GM08714 (cell line): ENCODE measurements around the gene ZACN.

ENCODE experiments used
- H3K4me3 ChIP-seq: fragments of 200-500 bp; sonication (Bioruptor generic); 2 replicates; pipeline ENCODE4 v1.5.1; 2014; ENCODE audit warnings: mild to moderate bottlenecking, low read length, inconsistent platforms
- ZNF274 ChIP-seq: IDR thresholded peaks from 2 replicates; pipeline ENCODE4 v1.6.1; 2012; ENCODE audit warnings: mild to moderate bottlenecking, low read depth, low read length

Gene ZACN

DNA sequence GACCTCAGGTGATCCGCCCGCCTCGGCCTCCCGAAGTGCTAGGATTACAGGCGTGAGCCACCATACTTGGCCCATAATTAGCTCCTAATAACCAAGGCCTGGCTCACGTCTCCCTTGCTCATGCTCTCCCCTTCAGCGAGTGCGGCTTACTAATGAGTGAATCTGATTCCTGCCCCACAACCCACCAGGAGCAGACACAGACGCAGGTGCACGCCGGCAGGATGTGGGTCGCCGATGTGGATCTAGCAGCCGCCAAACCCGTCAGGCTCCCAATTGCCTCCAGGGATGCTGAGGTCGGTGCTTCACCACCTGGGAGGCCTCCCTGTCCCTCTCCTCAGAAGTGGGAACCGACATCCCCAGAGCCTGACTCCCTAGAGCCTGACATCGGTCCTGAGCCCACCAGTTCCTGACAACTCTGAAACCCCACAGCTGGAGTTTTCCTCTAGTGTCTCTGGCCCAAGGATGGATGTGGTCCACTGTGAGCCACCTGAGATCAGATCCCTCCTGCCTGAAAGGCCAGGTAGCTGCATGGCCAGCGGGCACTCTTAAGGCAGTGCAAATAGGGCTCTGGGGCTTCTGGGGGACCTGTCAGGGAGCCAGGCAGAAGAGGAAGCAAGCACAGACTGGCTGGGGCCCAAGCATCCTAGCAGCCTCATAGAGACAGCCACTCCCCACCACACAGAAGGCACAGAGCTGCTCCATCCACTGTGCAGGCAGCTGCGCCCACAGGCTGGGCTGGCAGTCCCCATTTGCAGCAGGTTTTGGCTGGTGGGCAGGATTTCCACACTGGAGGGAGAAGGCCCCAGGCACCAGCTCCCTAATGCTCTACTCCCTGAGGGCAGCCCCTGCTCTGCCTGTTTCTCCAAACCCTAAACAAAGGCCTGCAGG lies 13.8 kb downstream of the ZACN start:
- TF ChIP-seq ZNF274, result no peak
- H3K4me3 ChIP-seq, result no peak overlapping the region

DNA sequence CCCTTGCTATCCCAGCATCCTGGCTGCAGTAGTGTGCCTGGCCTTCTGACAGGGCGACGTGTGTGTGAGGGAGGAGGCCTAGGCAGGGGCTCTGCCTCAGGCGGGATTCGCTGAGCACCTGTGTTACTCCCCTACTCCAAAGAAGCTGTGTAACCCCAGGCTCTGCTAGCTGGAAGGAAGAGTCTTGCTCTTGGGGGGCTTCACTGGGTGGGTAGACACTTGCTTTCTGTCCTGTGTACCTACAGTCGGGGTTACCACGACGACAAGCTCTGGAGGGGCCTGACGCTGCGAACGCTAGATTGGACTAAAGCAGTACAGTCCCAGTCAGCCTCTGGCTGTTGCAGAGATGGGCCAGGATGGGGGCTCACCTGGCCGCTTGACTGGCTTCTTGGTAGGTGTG lies 15.1 kb downstream of the ZACN start:
- H3K4me3 ChIP-seq, result no peak overlapping the region
- TF ChIP-seq ZNF274, result no peak

DNA sequence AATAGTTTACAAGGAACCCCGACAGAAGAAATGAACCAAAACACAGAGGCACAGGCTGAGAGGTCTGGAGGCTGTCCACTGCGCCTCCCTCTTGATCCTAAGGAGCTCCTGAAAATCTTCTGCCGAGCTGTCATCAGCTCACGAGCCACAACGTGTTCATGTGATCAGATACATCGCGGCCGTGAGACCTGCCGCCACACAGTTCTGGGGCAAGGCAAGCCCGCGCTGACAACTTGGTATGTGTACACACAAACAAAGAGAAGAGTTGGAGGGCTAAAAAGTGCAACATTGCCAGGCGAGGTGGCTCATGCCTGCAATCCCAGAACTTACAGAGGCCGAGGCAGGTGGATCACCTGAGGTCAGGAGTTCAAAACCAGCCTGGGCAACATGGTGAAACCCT lies 17.0 kb downstream of the ZACN start:
- no peak for TF ChIP-seq ZNF274
- no peak overlapping the region for H3K4me3 ChIP-seq

DNA sequence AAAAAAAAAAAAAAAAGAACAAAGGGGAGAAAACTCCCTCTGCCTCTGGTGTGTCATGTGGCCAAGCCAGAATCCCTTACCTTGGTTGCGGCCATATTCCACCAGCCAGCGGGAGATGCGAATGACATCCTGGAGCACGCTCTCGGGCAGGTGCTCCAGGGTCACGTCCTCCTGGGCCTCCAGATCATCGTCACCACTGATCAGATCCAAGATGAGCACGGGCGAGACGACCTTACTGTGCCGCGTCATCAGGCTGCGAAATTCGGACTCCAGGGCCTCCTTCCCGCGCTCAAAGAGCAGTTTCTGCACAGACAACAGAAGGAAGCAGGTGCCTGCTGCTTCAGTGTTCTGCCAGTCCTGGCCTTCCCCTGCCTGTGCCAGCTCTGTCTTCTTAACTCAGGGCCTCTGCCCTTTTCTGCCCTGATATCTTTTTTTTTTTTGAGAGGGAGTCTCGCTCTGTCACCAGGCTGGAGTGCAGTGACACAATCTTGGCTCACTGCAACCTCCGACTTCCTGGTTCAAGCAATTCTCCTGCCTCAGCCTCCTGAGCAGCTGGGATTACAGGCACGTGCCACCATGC lies 18.8 kb downstream of the ZACN start:
- no peak for TF ChIP-seq ZNF274

DNA sequence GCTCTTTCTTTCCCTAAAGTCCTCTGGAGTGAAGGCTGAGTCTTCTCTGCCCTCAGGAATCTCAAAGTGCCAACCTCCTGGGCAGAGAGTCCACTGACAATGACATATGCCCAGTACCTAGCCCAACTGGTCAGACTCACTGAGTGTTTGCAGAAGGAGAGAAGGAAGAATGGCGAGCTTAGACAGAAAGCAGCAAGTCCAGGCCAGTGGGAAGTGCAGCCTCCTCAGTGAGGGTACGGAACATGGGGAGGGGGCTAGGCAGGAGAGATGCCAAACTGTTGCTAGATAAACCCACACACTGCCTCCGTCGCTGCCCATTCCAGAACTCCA lies 23.9 kb downstream of the ZACN start:
- H3K4me3 ChIP-seq, result peak overlapping the region; percentile 79
- no peak for TF ChIP-seq ZNF274

More for the DNA sequence above, 18.8 kb downstream of the ZACN start:
- no peak overlapping the region for H3K4me3 ChIP-seq

DNA sequence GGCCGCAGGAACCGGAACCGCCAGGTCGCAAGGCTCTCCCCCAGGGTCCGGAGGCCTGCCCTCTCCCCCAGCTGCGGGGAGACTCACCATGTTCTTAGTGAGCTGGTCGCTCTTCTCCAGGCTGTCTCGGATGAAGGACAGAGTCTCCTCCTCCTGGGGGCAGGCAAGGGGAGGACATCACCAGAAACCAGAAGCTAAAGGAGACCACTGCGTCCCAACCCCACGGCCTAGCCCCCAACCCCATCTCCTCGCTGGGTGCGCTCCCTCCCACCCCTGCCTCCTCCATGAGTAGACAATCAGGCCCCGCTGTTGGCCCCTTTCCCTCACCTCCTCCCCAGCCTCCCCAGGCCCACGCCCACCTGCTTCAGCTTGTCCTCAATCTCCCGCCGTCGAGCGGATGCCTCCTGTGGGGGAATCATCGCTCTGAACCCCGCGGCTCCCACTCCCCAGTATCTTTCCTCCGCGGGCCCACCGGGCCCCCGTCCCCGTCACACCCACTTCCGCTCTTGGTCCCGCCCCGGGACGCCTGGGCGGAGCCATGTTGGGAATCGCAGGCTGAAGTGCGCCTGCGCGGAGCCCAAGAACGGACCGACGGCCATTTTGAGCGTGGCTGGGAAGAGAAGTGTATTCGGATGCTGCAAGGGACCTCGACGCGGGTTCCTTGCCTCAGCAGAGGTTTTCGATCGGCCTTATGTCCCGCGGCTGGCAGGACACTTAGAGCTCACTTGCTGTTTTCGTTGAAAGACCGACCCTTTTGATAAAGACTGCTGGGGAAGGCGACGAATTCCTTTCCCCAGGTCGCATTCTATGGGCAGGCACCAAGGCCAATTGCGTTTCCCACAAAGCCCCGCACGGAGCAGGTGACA lies 24.5 kb downstream of the ZACN start, which contains the start of gene EXOC7:
Gene EXOC7 (minus strand): TSS at position 514 of the 866 bp plus-strand sequence. CDS start 95 bp downstream, at position 419.
- peak within 1 kb of the TSS; percentile 79 for H3K4me3 ChIP-seq
- TF ChIP-seq ZNF274, result no peak

DNA sequence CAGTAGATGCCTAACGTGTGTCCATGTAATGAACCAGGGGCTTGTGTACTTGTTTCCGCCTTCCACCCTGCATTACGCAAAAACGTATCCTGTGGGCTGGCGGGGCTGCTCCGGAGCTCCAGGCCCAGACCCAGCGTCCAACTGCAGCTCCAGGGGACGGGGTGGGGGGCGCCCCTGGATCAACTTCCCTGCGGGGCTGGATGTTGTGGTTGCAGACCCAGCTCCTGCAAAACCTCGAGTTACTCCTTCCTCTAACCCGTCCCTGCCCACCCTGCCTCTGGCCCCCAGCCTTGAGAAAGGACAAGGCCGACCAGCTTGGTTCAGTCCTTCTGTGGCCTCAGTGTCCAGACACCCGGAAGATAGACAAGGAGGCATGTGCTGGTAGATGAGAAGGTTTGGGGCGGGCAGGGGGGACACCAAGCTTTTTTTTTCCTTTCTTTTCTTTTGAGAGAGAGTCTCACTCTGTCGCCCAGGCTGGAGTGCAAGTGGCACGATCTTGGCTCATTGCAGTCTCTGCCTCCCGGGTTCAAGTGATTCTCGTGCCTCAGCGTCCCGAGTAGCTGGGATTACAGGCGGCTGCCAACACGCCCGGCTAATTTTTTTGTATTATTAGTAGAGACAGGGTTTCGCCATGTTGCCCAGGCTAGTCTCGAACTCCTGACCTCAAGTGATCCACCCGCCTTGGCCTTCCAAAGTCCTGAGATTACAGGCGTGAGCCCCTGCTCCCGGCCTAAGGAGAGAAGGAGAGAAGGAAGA lies 25.3 kb downstream of the ZACN start:
- no peak for TF ChIP-seq ZNF274

DNA sequence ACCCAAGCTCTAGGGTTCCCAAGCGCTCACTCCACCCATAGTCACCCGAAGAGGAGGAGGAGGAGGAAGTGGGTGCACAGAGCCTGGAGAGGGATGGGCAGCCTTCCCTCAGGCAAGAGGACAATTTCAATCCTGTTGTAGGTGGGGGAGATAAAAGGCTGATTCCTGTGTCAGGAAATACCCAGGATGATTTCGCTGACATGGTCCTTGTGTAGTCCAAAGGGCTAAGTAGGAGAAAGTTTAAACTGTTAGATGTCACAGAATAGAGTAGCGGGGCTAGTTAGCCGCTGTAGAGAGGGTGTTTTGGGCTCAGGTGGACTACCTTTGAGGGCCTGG lies 25.9 kb downstream of the ZACN start:
- TF ChIP-seq ZNF274, result no peak
- no peak overlapping the region for H3K4me3 ChIP-seq

More for the DNA sequence above, 25.3 kb downstream of the ZACN start:
- H3K4me3 ChIP-seq, result peak overlapping the region; percentile 79; the same call in 1 of the 2 replicates

DNA sequence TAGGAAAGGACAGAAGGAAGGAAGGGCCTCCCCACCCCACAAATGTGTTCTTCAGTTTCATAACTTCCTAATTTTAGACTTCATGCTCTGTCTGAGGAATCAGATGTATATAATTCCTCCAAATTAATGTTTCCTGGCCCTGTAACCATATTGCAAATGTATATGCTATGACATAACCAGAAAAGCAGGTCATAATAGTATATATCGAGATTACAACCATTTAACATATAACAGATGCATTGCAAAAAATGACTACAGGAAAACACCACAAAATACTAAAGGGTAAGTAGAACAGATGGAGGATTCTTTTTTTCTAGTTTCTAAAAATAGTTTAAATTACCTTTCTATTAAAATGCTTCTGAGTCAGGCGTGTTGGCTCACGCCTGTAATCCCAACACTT lies 27.7 kb downstream of the ZACN start:
- H3K4me3 ChIP-seq, result no peak overlapping the region
- TF ChIP-seq ZNF274, result no peak

DNA sequence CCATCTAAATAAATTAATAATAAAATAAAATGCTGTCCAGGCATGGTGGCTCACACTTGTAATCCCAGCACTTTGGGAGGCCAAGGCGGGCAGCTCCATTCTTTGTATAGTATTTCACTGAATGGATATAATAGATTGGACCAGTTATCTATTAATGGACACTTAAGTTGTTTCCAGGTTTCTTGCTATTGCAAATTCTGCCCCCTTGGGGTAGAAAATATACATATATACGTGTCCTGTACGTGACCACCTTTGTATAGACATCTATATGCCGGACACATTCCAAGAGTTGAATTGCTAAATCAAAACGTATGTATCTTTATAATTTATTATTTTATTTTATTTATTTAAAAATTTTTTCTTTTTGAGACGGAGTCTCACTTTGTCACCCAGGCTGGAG lies 28.5 kb downstream of the ZACN start:
- no peak for TF ChIP-seq ZNF274
- H3K4me3 ChIP-seq, result no peak overlapping the region

DNA sequence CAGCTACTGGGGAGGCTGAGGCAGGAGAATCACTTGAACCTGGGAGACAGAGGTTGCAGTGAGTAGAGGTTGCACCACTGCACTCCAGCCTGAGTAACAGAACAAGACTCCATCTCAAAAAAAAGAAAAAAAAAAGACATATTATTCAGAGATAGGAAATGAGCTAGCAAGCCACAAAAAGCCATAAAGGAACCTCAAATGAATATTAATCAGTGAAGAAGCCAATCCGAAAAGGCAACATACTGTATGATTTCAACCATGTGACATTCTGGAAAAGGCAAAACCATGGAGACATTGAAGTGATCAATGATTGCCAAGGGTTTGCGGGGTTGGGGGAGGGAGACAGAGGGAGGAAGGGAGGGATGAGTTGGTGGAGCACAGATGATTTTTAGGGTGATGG lies 33.0 kb downstream of the ZACN start:
- no peak overlapping the region for H3K4me3 ChIP-seq
- TF ChIP-seq ZNF274, result no peak

DNA sequence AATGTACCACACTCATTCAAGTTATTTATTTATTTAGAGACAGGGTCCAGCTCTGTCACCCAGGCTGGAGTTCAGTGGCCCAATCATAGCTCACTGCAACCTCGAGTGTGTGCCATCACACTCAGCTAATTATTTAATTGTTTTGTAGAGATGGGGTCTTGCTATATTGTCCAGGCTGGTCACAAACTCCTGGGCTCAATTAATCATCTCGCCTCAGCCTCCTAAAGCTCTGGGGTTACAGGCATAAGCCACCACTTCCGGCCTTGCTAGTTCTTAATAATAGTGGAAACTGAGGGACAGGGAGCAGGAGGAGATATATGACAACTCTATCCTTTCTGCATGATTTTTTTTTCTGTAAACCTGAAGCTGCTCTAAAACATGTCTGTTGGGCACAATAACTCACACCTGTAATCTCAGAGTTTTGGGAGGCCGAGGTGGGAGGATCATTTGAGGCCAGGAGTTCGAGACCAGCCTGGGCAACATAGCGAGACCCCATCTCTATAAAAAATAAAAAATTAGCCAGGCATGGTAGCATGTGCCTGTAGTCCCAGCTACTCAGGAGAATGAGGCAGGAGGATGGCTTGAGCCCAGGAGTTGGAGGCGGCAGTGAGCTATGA lies 36.3 kb downstream of the ZACN start:
- no peak for TF ChIP-seq ZNF274
- H3K4me3 ChIP-seq, result no peak overlapping the region
